NCI-H2227 treated with DMSO at 0.1 percent for 48 hours (cell line): ENCODE results near the gene EVA1C.
"Not testable (repeated sequence)": the region's sequence is repeated elsewhere in the genome, so short reads cannot be mapped to it uniquely, and the experiment has no call there.

ENCODE experiments used
- DNase-seq: peaks from one replicate; lab custom pipeline; 2025; lab: John Stamatoyannopoulos, UW

EVA1C gene

GRCh38 chr21:32499249-32500055, 86.9 kb downstream of the EVA1C start:
- no peak for DNase-seq

- not testable (repeated sequence) for DNase-seq
These were observed 91.1 kb downstream of the EVA1C start for GRCh38 chr21:32503641-32504040.

- DNase-seq, result not testable (repeated sequence)
These were observed 93.3 kb downstream of the EVA1C start for GRCh38 chr21:32505767-32506166.

GRCh38 chr21:32506411-32506965, 94.0 kb downstream of the EVA1C start:
- DNase-seq, result not testable (repeated sequence)

- no peak for DNase-seq
These were observed 94.9 kb downstream of the EVA1C start for GRCh38 chr21:32507342-32507919.

- not testable (repeated sequence) for DNase-seq
These were observed 95.5 kb downstream of the EVA1C start for GRCh38 chr21:32508036-32508435.

- DNase-seq, result no peak
These were observed 96.1 kb downstream of the EVA1C start for GRCh38 chr21:32508558-32508957.

- DNase-seq, result not testable (repeated sequence)
These were observed 96.5 kb downstream of the EVA1C start for GRCh38 chr21:32508975-32509374.

GRCh38 chr21:32514275-32515055, 102.0 kb downstream of the EVA1C start:
- DNase-seq, result no peak

- DNase-seq, result no peak
These were observed 103.4 kb downstream of the EVA1C start for GRCh38 chr21:32515874-32516273.

GRCh38 chr21:32516756-32517649, 104.5 kb downstream of the EVA1C start:
- DNase-seq, result no peak

GRCh38 chr21:32519945-32520874, 107.7 kb downstream of the EVA1C start:
- DNase-seq, result no peak

- no peak for DNase-seq
These were observed 108.6 kb downstream of the EVA1C start for GRCh38 chr21:32520875-32521735.

GRCh38 chr21:32521736-32522355, 109.3 kb downstream of the EVA1C start:
- DNase-seq, result no peak

- no peak for DNase-seq
These were observed 111.0 kb downstream of the EVA1C start for GRCh38 chr21:32523463-32523862.

- no peak for DNase-seq
These were observed 111.6 kb downstream of the EVA1C start for GRCh38 chr21:32523988-32524719.

GRCh38 chr21:32525282-32525681, 112.8 kb downstream of the EVA1C start:
- no peak for DNase-seq

- no peak for DNase-seq
These were observed 117.2 kb downstream of the EVA1C start for GRCh38 chr21:32529679-32530078.
